ENCODE measurements around the gene PCDHGB6. TPM values are rescaled to one million over a fixed set of nuclear protein-coding genes. Genes with fewer than 3 reads are reported as not detected.

The PCDHGB6 gene
- 5.0 and 6.1 TPM in 2 replicates for total RNA-seq

DNA sequence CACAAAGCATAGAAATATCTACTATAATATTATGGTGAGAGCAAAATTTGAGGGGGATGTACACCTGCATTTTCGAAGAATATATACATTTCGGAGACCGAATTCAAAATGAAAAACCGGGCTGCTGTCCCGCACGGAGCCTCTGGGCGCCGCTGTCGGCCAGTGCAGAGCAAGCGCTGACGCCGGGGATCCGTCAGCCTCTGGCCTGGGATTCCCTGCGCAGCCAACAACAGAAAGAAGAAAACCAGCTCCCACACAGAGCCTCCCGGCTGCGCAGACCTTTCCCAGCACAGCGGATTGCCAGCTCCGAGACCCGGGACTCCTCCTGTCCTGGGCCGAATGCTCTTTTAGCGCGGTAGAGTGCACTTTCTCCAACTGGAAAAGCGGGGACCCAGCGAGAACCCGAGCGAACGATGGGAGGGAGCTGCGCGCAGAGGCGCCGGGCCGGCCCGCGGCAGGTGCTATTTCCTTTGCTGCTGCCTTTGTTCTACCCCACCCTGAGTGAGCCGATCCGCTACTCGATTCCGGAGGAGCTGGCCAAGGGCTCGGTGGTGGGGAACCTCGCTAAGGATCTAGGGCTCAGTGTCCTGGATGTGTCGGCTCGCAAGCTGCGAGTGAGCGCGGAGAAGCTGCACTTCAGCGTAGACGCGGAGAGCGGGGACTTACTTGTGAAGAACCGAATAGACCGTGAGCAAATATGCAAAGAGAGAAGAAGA is at the start of gene PCDHGB6:
Gene PCDHGB6, plus strand, starts transcription at position 232 of the 716 bp plus-strand sequence. Its CDS starts 182 bp downstream, at position 414.

GRCh38 chr5:141359790-141360426 is 47.9 kb upstream of the PCDHGB6 start, which contains the start of gene PCDHGB2:
Gene PCDHGB2, plus strand, starts transcription at chr5:141359994. Its CDS starts 142 bp downstream, at chr5:141360136.

GRCh38 chr5:141363952-141364660 is 43.7 kb upstream of the PCDHGB6 start, which contains the start of gene PCDHGA5:
Gene PCDHGA5, plus strand, starts transcription at chr5:141364162. Its CDS starts 169 bp downstream, at chr5:141364331.

GRCh38 chr5:141369994-141370848 is 37.6 kb upstream of the PCDHGB6 start, which contains the start of gene PCDHGB3:
Gene PCDHGB3, plus strand, starts transcription at chr5:141370242. Its CDS starts 153 bp downstream, at chr5:141370395.

DNA sequence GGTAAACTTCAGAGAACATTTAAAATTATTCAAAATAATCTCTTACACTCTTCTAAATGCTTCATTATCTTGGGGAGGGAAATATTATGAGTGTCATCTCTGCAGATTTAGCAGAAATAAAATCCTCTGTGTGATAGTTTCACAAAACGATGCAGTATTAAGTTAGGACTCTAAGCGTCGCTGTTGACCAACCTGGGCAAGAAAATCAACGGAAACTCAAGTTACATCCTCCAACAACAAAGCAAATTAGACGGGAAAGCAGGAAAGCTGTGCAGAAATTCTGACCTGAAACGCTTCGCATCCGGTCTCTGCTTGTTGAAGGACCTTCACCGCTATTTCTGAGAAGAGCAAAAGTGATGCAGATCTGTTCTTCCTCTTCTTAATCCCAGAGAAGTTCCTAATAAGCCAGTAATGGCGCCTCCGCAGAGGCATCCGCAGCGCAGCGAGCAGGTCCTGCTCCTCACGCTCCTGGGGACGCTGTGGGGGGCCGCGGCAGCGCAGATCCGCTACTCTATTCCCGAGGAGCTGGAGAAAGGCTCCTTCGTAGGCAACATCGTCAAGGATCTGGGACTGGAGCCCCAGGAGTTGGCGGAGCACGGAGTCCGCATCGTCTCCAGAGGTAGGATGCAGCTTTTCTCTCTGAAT is 34.0 kb upstream of the PCDHGB6 start, which contains the start of gene PCDHGA6:
Gene PCDHGA6, plus strand, starts transcription at position 219 of the 645 bp plus-strand sequence. Its CDS starts 193 bp downstream, at position 412.

GRCh38 chr5:141382469-141383294 is 25.1 kb upstream of the PCDHGB6 start, which contains the start of gene PCDHGA7:
Gene PCDHGA7, plus strand, starts transcription at chr5:141382742. Its CDS starts 158 bp downstream, at chr5:141382900.

DNA sequence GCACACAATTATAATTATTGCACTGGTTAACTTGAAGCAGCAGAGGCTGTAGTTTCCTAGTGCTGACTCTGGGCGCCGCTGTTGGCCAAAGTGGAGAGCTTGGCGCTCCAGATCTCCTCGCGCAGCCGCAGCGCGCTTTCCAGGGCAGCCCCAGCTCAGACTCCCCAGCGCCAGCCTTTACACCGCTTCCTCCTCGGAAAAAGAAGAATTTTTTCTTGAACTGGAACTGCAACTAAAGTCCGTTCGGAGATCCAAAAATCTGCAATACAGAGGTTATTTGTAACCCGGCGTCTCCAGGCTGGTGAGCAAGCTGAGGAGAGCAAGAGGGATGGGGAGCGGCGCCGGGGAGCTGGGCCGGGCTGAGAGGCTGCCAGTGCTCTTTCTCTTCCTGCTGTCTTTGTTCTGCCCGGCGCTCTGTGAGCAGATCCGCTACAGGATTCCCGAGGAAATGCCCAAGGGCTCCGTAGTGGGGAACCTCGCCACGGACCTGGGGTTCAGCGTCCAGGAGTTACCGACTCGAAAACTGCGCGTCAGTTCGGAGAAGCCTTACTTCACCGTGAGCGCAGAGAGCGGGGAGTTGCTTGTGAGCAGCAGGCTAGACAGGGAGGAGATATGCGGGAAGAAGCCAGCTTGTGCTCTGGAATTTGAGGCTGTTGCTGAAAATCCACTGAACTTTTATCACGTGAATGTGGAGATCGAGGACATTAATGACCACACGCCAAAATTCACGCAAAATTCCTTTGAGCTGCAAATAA is 20.1 kb upstream of the PCDHGB6 start, which contains the start of gene PCDHGB4:
Gene PCDHGB4, plus strand, starts transcription at position 142 of the 755 bp plus-strand sequence. Its CDS starts 187 bp downstream, at position 329.

GRCh38 chr5:141392429-141393198 is 15.2 kb upstream of the PCDHGB6 start, which contains the start of gene PCDHGA8:
Gene PCDHGA8, plus strand, starts transcription at chr5:141392633. Its CDS starts 181 bp downstream, at chr5:141392814.

GRCh38 chr5:141397756-141398551 is 9.9 kb upstream of the PCDHGB6 start, which contains the start of gene PCDHGB5:
Gene PCDHGB5, plus strand, starts transcription at chr5:141397947. Its CDS starts 181 bp downstream, at chr5:141398128.

DNA sequence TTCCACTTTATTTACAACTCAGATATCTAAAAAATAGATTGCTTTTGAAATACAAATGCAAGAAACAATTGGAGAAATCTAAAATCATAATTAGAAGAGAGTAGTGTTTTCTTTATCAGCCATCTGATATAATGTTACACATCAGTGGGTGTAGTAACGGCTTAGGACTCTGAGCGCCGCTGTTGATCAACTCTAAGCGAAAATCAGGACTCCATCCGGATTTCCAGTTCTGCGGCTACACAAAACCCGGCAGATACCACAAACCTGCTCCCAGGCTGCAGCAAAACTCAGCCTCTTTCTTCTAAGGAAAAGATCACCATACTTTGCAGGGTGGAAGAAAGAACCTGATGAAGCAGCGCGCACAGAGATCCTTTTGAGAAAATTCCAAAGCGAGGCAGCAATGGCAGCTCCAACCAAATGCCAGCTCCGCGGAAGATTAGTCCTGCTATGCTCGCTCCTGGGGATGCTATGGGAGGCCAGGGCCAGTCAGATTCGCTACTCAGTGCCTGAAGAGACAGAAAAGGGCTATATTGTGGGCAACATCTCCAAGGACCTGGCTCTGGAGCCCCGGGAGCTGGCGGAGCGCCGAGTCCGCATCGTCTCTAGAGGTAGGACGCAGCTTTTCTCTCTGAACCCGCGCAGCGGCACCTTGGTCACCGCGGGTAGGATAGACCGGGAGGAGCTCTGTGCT is 5.1 kb upstream of the PCDHGB6 start, which contains the start of gene PCDHGA9:
Gene PCDHGA9, plus strand, starts transcription at position 226 of the 691 bp plus-strand sequence. Its CDS starts 175 bp downstream, at position 401.

GRCh38 chr5:141412854-141413539 is 5.2 kb downstream of the PCDHGB6 start, which contains the start of gene PCDHGA10:
Gene PCDHGA10, plus strand, starts transcription at chr5:141412987. Its CDS starts 189 bp downstream, at chr5:141413176.

DNA sequence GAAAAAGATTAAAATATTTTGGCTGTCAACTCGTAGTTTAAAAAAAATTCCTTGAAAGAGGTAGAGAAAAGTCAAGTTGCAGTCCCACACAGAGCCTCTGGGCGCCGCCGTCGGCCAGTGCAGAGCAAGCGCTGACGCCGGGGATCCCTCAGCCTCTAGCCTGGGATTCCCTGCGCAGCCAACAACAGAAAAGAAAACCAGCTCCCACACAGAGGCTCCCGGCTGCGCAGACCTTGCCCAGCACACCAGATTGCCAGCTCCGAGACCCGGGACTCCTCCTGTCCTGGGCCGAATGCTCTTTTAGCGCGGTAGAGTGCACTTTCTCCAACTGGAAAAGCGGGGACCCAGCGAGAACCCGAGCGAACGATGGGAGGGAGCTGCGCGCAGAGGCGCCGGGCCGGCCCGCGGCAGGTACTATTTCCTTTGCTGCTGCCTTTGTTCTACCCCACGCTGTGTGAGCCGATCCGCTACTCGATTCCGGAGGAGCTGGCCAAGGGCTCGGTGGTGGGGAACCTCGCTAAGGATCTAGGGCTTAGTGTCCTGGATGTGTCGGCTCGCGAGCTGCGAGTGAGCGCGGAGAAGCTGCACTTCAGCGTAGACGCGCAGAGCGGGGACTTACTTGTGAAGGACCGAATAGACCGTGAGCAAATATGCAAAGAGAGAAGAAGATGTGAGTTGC is 9.8 kb downstream of the PCDHGB6 start, which contains the start of gene PCDHGB7:
Gene PCDHGB7, plus strand, starts transcription at position 184 of the 679 bp plus-strand sequence. Its CDS starts 183 bp downstream, at position 367.

DNA sequence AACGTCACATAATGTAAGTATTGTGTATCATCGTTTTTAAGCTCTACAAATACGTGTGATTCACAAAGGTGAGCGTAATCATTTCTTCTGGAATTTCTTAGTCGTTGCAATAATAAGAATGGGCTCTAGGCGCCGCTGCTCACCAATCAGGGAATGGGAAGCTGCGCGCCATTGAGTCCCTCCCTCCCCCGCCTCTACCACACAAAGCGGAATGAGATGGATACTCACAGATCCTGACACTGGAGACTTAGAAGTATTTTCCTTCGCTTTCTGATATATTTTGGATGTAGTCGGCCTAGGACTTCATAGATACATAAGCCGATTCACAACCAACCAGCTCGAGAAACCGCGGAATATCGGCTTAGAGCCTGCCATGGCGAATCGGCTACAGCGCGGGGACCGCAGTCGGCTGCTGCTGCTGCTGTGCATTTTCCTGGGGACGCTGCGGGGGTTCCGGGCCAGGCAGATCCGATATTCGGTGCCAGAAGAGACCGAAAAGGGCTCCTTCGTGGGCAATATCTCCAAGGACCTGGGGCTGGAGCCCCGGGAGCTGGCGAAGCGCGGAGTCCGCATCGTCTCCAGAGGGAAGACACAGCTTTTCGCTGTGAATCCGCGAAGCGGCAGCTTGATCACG is 13.2 kb downstream of the PCDHGB6 start, which contains the start of gene PCDHGA11:
Gene PCDHGA11, plus strand, starts transcription at position 197 of the 634 bp plus-strand sequence. Its CDS starts 177 bp downstream, at position 374.

DNA sequence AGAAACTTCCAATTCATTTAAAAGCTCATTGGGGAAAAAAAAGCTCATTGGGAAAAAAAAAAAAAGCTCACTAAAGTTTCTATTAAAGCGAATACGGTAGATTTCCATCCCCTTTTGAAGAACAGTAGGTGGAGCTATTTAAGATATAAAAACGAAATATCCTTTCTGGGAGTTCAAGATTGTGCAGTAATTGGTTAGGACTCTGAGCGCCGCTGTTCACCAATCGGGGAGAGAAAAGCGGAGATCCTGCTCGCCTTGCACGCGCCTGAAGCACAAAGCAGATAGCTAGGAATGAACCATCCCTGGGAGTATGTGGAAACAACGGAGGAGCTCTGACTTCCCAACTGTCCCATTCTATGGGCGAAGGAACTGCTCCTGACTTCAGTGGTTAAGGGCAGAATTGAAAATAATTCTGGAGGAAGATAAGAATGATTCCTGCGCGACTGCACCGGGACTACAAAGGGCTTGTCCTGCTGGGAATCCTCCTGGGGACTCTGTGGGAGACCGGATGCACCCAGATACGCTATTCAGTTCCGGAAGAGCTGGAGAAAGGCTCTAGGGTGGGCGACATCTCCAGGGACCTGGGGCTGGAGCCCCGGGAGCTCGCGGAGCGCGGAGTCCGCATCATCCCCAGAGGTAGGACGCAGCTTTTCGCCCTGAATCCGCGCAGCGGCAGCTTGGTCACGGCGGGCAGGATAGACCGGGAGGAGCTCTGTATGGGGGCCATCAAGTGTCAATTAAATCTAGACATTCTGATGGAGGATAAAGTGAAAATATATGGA is 22.7 kb downstream of the PCDHGB6 start, which contains the start of gene PCDHGA12:
Gene PCDHGA12, plus strand, starts transcription at position 176 of the 782 bp plus-strand sequence. Its CDS starts 253 bp downstream, at position 429.

Measured in hair follicle dermal papilla cell (primary cell).